ENCODE results near the gene JCAD. TPM values are rescaled to one million over a fixed set of nuclear protein-coding genes. Genes with fewer than 3 reads are reported as not detected.
A peak's percentile ranks its signal among the peaks of the same experiment; 100 is the strongest.

JCAD gene
- total and polyA plus RNA-seq, 4 donors, result 35.2 to 169 (median 50.0) TPM

GRCh38 chr10:30019468-30019867 lies 39.9 kb downstream of the JCAD start:
- DNase-seq (ENCODE audit: low read depth in 4 of 6, low spot score in 6 of 6), result no peak
- Histone ChIP-seq H3K27ac (ENCODE audit: low read depth, low read length) (no peak overlapping the region), H3K9me3 (ENCODE audit: control insufficient read depth, insufficient read depth, low read length) (no peaks in the 10 kb centered on the region), H3K4me3 (ENCODE audit: low read depth, low read length) (no peak overlapping the region), H3K27me3 (ENCODE audit: control insufficient read depth, insufficient read depth, low read length) (no peaks in the 10 kb centered on the region), H3K4me1 (ENCODE audit: control insufficient read depth, insufficient read depth, low read length) (peaks cover 3% of the 10 kb centered on the region), H3K36me3 (ENCODE audit: control insufficient read depth, insufficient read depth, low read length) (peaks cover under 1% of the 10 kb centered on the region)

- Histone ChIP-seq H3K36me3 (ENCODE audit: control insufficient read depth, insufficient read depth, low read length) (no peaks in the 10 kb centered on the region), H3K27ac (ENCODE audit: low read depth, low read length) (peak overlapping the region; percentile 17), H3K27me3 (ENCODE audit: control insufficient read depth, insufficient read depth, low read length) (no peaks in the 10 kb centered on the region), H3K4me1 (ENCODE audit: control insufficient read depth, insufficient read depth, low read length) (peaks cover 9% of the 10 kb centered on the region), H3K4me3 (ENCODE audit: low read depth, low read length) (no peak overlapping the region), H3K9me3 (ENCODE audit: control insufficient read depth, insufficient read depth, low read length) (no peaks in the 10 kb centered on the region)
- DNase-seq (ENCODE audit: low read depth in 4 of 6, low spot score in 6 of 6), result peak in 1 of 6 donors; percentile 80
- WGBS (ENCODE audit: insufficient coverage), result 78% methylated on average over 4 of the region's 6 CpGs
Measured at GRCh38 chr10:30018496-30018895, 40.9 kb downstream of the JCAD start.

- WGBS (ENCODE audit: insufficient coverage), result 100% methylated on average over 1 of the region's 6 CpGs
- Histone ChIP-seq H3K27ac (ENCODE audit: low read depth, low read length) (no peak overlapping the region), H3K4me1 (ENCODE audit: control insufficient read depth, insufficient read depth, low read length) (peaks cover 14% of the 10 kb centered on the region), H3K4me3 (ENCODE audit: low read depth, low read length) (no peak overlapping the region), H3K9me3 (ENCODE audit: control insufficient read depth, insufficient read depth, low read length) (no peaks in the 10 kb centered on the region), H3K36me3 (ENCODE audit: control insufficient read depth, insufficient read depth, low read length) (no peaks in the 10 kb centered on the region), H3K27me3 (ENCODE audit: control insufficient read depth, insufficient read depth, low read length) (no peaks in the 10 kb centered on the region)
- DNase-seq (ENCODE audit: low read depth in 4 of 6, low spot score in 6 of 6), result no peak
Measured at GRCh38 chr10:30017966-30018365, 41.4 kb downstream of the JCAD start.

GRCh38 chr10:30017556-30017955 lies 41.8 kb downstream of the JCAD start:
- Histone ChIP-seq H3K36me3 (ENCODE audit: control insufficient read depth, insufficient read depth, low read length) (no peaks in the 10 kb centered on the region), H3K4me1 (ENCODE audit: control insufficient read depth, insufficient read depth, low read length) (peaks cover 18% of the 10 kb centered on the region), H3K27me3 (ENCODE audit: control insufficient read depth, insufficient read depth, low read length) (no peaks in the 10 kb centered on the region), H3K4me3 (ENCODE audit: low read depth, low read length) (no peak overlapping the region), H3K27ac (ENCODE audit: low read depth, low read length) (no peak overlapping the region), H3K9me3 (ENCODE audit: control insufficient read depth, insufficient read depth, low read length) (no peaks in the 10 kb centered on the region)
- WGBS (ENCODE audit: insufficient coverage), result 60% methylated on average over 2 of the region's 6 CpGs
- peak in 2 of 6 donors; percentile 37 to 83 for DNase-seq (ENCODE audit: low read depth in 4 of 6, low spot score in 6 of 6)

GRCh38 chr10:30014511-30014910 lies 44.9 kb downstream of the JCAD start:
- Histone ChIP-seq H3K4me1 (ENCODE audit: control insufficient read depth, insufficient read depth, low read length) (peaks cover 20% of the 10 kb centered on the region), H3K27me3 (ENCODE audit: control insufficient read depth, insufficient read depth, low read length) (no peaks in the 10 kb centered on the region), H3K9me3 (ENCODE audit: control insufficient read depth, insufficient read depth, low read length) (no peaks in the 10 kb centered on the region), H3K27ac (ENCODE audit: low read depth, low read length) (peak overlapping the region; percentile 81), H3K36me3 (ENCODE audit: control insufficient read depth, insufficient read depth, low read length) (no peaks in the 10 kb centered on the region), H3K4me3 (ENCODE audit: low read depth, low read length) (no peak overlapping the region)
- DNase-seq (ENCODE audit: low read depth in 4 of 6, low spot score in 6 of 6), result no peak
- 80% methylated on average over 2 of the region's 8 CpGs for WGBS (ENCODE audit: insufficient coverage)

GRCh38 chr10:30013757-30014156 lies 45.6 kb downstream of the JCAD start:
- Histone ChIP-seq H3K4me1 (ENCODE audit: control insufficient read depth, insufficient read depth, low read length) (peaks cover 20% of the 10 kb centered on the region), H3K36me3 (ENCODE audit: control insufficient read depth, insufficient read depth, low read length) (no peaks in the 10 kb centered on the region), H3K4me3 (ENCODE audit: low read depth, low read length) (no peak overlapping the region), H3K27me3 (ENCODE audit: control insufficient read depth, insufficient read depth, low read length) (no peaks in the 10 kb centered on the region), H3K27ac (ENCODE audit: low read depth, low read length) (peak overlapping the region; percentile 81), H3K9me3 (ENCODE audit: control insufficient read depth, insufficient read depth, low read length) (no peaks in the 10 kb centered on the region)
- WGBS (ENCODE audit: insufficient coverage), result 26% methylated on average over 5 of the region's 5 CpGs
- DNase-seq (ENCODE audit: low read depth in 4 of 6, low spot score in 6 of 6), result peak in 4 of 6 donors; percentile 76 to 92 (median 86)

GRCh38 chr10:30011956-30012647 lies 47.3 kb downstream of the JCAD start:
- no peak for DNase-seq (ENCODE audit: low read depth in 4 of 6, low spot score in 6 of 6)
- Histone ChIP-seq H3K36me3 (ENCODE audit: control insufficient read depth, insufficient read depth, low read length) (no peaks in the 10 kb centered on the region), H3K27ac (ENCODE audit: low read depth, low read length) (peak overlapping the region; percentile 66), H3K9me3 (ENCODE audit: control insufficient read depth, insufficient read depth, low read length) (no peaks in the 10 kb centered on the region), H3K4me1 (ENCODE audit: control insufficient read depth, insufficient read depth, low read length) (peaks cover 17% of the 10 kb centered on the region), H3K27me3 (ENCODE audit: control insufficient read depth, insufficient read depth, low read length) (no peaks in the 10 kb centered on the region), H3K4me3 (ENCODE audit: low read depth, low read length) (no peak overlapping the region)
- 88% methylated on average over 1 of the region's 4 CpGs for WGBS (ENCODE audit: insufficient coverage)

GRCh38 chr10:30011396-30011795 lies 48.0 kb downstream of the JCAD start:
- Histone ChIP-seq H3K27me3 (ENCODE audit: control insufficient read depth, insufficient read depth, low read length) (no peaks in the 10 kb centered on the region), H3K4me1 (ENCODE audit: control insufficient read depth, insufficient read depth, low read length) (peaks cover 17% of the 10 kb centered on the region), H3K27ac (ENCODE audit: low read depth, low read length) (peak overlapping the region; percentile 66), H3K36me3 (ENCODE audit: control insufficient read depth, insufficient read depth, low read length) (no peaks in the 10 kb centered on the region), H3K9me3 (ENCODE audit: control insufficient read depth, insufficient read depth, low read length) (no peaks in the 10 kb centered on the region), H3K4me3 (ENCODE audit: low read depth, low read length) (no peak overlapping the region)
- DNase-seq (ENCODE audit: low read depth in 4 of 6, low spot score in 6 of 6), result no peak
- WGBS (ENCODE audit: insufficient coverage), result 48% methylated on average over 3 of the region's 8 CpGs

- DNase-seq (ENCODE audit: low read depth in 4 of 6, low spot score in 6 of 6), result no peak
- Histone ChIP-seq H3K4me1 (ENCODE audit: control insufficient read depth, insufficient read depth, low read length) (peaks cover 9% of the 10 kb centered on the region), H3K4me3 (ENCODE audit: low read depth, low read length) (no peak overlapping the region), H3K27ac (ENCODE audit: low read depth, low read length) (no peak overlapping the region), H3K27me3 (ENCODE audit: control insufficient read depth, insufficient read depth, low read length) (no peaks in the 10 kb centered on the region), H3K9me3 (ENCODE audit: control insufficient read depth, insufficient read depth, low read length) (no peaks in the 10 kb centered on the region), H3K36me3 (ENCODE audit: control insufficient read depth, insufficient read depth, low read length) (no peaks in the 10 kb centered on the region)
- WGBS (ENCODE audit: insufficient coverage), result 50% methylated on average over 1 of the region's 3 CpGs
Measured at GRCh38 chr10:30007406-30007805, 52.0 kb downstream of the JCAD start.

GRCh38 chr10:30006410-30006809 lies 53.0 kb downstream of the JCAD start:
- 89% methylated on average over 6 of the region's 8 CpGs for WGBS (ENCODE audit: insufficient coverage)
- Histone ChIP-seq H3K27me3 (ENCODE audit: control insufficient read depth, insufficient read depth, low read length) (no peaks in the 10 kb centered on the region), H3K36me3 (ENCODE audit: control insufficient read depth, insufficient read depth, low read length) (no peaks in the 10 kb centered on the region), H3K27ac (ENCODE audit: low read depth, low read length) (no peak overlapping the region), H3K9me3 (ENCODE audit: control insufficient read depth, insufficient read depth, low read length) (no peaks in the 10 kb centered on the region), H3K4me3 (ENCODE audit: low read depth, low read length) (no peak overlapping the region), H3K4me1 (ENCODE audit: control insufficient read depth, insufficient read depth, low read length) (peaks cover 17% of the 10 kb centered on the region)
- no peak for DNase-seq (ENCODE audit: low read depth in 4 of 6, low spot score in 6 of 6)
